ENCODE results near the gene AGRP. TPM values are rescaled to one million over a fixed set of nuclear protein-coding genes. Genes with fewer than 3 reads are reported as not detected.

AGRP gene
- total RNA-seq, 2 experiments from 2014 or later, result not detected

- Mint-ChIP-seq H3K4me3 (no peak overlapping the region), H3K9me3 (no peaks in the 10 kb centered on the region), H3K4me1 (ENCODE audit: low read depth) (no peaks in the 10 kb centered on the region), H3K27me3 (no peaks in the 10 kb centered on the region), H3K27ac (no peak overlapping the region), H3K36me3 (ENCODE audit: low read depth) (no peaks in the 10 kb centered on the region)
- ChIA-PET POLR2A (no interaction called here), CTCF (interaction anchor here (1.0 to 7.0 kb wide), 6 partner anchors 13 to 491 kb away, joined by 3 to 94 read pairs (median 5); partner anchors contain the start of gene ATP6V0D1)
- intact Hi-C loops (cut with micrococcal nuclease), result no loop called here
- DNase-seq (no peak), ATAC-seq (no peak)
- TF ChIP-seq CTCF (IDR thresholded peaks at IDR 0.05), result no peak
These were observed 37.9 kb downstream of the AGRP start for GRCh38 chr16:67445441-67445912.

DNA sequence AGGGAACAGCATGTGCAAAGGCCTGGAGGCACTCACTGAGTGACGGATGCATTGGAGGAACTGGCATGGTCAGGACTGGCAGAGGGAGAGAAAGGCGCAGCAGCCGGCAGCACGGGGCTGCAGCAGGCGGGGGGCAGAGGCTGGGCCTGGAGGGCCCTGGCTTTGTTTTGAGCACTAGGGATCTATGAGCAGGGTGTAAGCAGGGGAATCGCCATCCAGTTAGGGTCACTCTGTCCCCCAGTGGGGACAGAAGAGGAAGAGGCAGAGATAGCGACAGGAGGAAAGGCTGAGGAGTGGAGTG is 38.3 kb downstream of the AGRP start:
- no peak for TF ChIP-seq CTCF (IDR thresholded peaks at IDR 0.05)
- H3K36me3 Mint-ChIP-seq (ENCODE audit: low read depth), result no peaks in the 10 kb centered on the region
- no peaks in the 10 kb centered on the region for H3K27me3 Mint-ChIP-seq
- ATAC-seq (no peak), DNase-seq (no peak)
- H3K4me1 Mint-ChIP-seq (ENCODE audit: low read depth), result no peaks in the 10 kb centered on the region
- intact Hi-C loops (cut with micrococcal nuclease), result no loop called here
- ChIA-PET POLR2A (no interaction called here), CTCF (interaction anchor here (1.0 to 7.0 kb wide), 4 partner anchors 13 to 45 kb away, joined by 3 to 94 read pairs (median 18); no protein-coding TSS in a partner anchor)
- H3K9me3 Mint-ChIP-seq, result no peaks in the 10 kb centered on the region
- H3K4me3 Mint-ChIP-seq, result no peak overlapping the region
- H3K27ac Mint-ChIP-seq, result no peak overlapping the region

DNA sequence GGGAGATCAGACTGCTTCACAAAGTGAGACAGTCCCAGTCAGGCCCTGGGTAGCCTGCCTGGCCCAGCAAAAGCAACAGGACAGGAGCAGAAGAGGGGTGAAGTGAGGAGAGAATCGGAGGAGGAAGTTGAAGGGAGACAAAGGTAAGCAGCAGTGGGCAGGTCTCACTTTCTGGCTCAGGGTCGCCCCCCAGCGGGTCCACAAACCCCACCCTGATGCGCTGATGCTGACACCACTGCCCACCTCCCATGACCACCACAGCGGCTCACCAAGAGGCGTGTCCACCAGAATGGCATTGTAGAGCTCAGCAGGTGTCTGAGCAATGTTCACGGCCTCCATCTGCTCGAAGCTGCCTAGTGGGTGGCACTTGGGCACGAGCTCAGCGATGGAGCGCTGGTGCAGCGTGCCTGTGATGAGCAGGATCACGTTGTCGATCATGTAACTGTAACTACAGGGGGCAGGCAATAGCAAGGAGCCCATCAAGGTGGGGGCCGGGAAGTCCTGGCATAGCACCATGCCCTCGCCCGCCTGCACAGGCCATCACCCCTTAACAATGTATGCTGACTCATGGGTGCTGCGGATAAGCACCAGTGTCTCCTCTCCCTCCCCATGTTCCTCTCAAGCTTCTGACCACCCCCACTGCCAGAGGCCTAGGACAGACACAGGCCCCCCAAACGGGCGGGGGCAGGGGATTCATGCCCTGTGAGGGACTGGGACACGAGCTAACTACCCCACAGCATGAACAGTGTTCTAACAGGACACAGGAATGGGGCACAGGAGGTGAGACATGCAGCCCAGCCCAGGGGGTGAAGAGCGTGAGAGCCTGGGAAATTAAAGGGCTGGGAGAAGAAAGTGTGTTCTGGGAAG is 38.9 kb downstream of the AGRP start:
- no peak for ATAC-seq
- Mint-ChIP-seq H3K4me3 (no peak overlapping the region), H3K27me3 (no peaks in the 10 kb centered on the region), H3K36me3 (ENCODE audit: low read depth) (no peaks in the 10 kb centered on the region), H3K4me1 (ENCODE audit: low read depth) (no peaks in the 10 kb centered on the region), H3K9me3 (no peaks in the 10 kb centered on the region), H3K27ac (no peak overlapping the region)
- intact Hi-C loops (cut with micrococcal nuclease), result no loop called here
- CTCF ChIA-PET, result interaction anchor here (1.0 to 7.0 kb wide), 5 partner anchors 12 to 45 kb away, joined by 3 to 94 read pairs (median 6); partner anchors contain the start of gene ATP6V0D1
- TF ChIP-seq CTCF (IDR thresholded peaks at IDR 0.05), result no peak
- no peak for DNase-seq
- POLR2A ChIA-PET, result interaction anchor here (0.6 kb wide), 1 partner anchor 177 kb away, joined by 3 read pairs; no protein-coding TSS in a partner anchor

GRCh38 chr16:67443265-67443664 is 40.1 kb downstream of the AGRP start:
- Mint-ChIP-seq H3K27ac (no peak overlapping the region), H3K27me3 (no peaks in the 10 kb centered on the region), H3K4me1 (ENCODE audit: low read depth) (no peaks in the 10 kb centered on the region), H3K4me3 (no peak overlapping the region), H3K9me3 (no peaks in the 10 kb centered on the region), H3K36me3 (ENCODE audit: low read depth) (no peaks in the 10 kb centered on the region)
- ChIA-PET POLR2A (interaction anchor here (0.5 kb wide), 1 partner anchor 31 kb away, joined by 3 read pairs; no protein-coding TSS in a partner anchor), CTCF (interaction anchor here (1.0 to 7.0 kb wide), 3 partner anchors 16 to 165 kb away, joined by 3 to 94 read pairs (median 31); no protein-coding TSS in a partner anchor)
- TF ChIP-seq CTCF (IDR thresholded peaks at IDR 0.05), result no peak
- DNase-seq (no peak), ATAC-seq (no peak)
- intact Hi-C loops (cut with micrococcal nuclease), result no loop called here
